ENCODE results near the gene VSTM2B. TPM values are rescaled to one million over a fixed set of nuclear protein-coding genes. Genes with fewer than 3 reads are reported as not detected.

The VSTM2B gene
- polyA plus RNA-seq, 1 donor (not counting 4 experiments of a cell fraction or from before 2014, with no cell fraction given) = not detected

DNA sequence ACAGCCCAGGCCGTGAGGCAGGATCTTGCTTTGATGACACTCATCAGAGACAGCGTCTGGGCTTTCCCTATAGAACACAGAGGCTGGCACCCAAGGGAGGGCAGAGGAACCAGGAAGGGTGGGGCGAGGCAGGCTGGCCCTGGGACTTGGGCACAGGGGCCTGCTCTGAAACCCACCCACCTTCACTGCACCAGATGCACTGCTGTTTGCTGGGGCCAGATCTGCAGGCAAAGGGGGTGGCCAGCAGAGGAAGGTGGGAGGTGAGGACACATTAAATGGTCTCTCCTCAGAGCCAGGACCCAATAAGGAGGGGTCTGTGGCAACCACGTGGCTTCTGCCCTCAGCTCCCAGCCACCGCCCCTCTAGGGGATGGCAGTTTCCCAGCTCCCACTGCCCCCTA is 6.6 kb upstream of the VSTM2B start:
- DNase-seq (ENCODE audit: low read depth, low spot score) (no peak), FAIRE-seq (no peak)
- dilution Hi-C loops (cut with MboI; ENCODE audit: extremely low pct_ligation_motif_present, low sequenced_read_pairs) = no loop called here
- Histone ChIP-seq H3K4me1 (ENCODE audit: control insufficient read depth, extremely low read depth, insufficient read depth, low read length) (no peaks in the 10 kb centered on the region), H3K36me3 (ENCODE audit: control insufficient read depth in 2 of 2, extremely low read depth in 1 of 2, insufficient read depth in 2 of 2, low read length in 2 of 2) (no peaks in the 10 kb centered on the region), H3K9me1 (ENCODE audit: control insufficient read depth, extremely low read depth, insufficient read depth, low read length) (no peaks in the 10 kb centered on the region), H2AFZ (ENCODE audit: control insufficient read depth, low read length) (no peak overlapping the region), H3K27me3 (ENCODE audit: control insufficient read depth, extremely low read depth, insufficient read depth, low read length) (peaks cover 12% of the 10 kb centered on the region), H3K79me2 (ENCODE audit: control insufficient read depth, insufficient read depth, low read length) (no peaks in the 10 kb centered on the region), H3K9ac (ENCODE audit: control insufficient read depth, extremely low read depth, insufficient read depth, low read length) (no peak overlapping the region), H3K4me3 (ENCODE audit: control insufficient read depth in 2 of 3, extremely low read depth in 1 of 3, insufficient read depth in 2 of 3, low read depth in 1 of 3, low read length in 3 of 3) (no peak overlapping the region), H4K20me1 (ENCODE audit: control insufficient read depth, extremely low read depth, insufficient read depth, low read length) (no peaks in the 10 kb centered on the region), H3K27ac (ENCODE audit: control insufficient read depth, insufficient read depth, low read length) (no peak overlapping the region), H3K4me2 (ENCODE audit: control insufficient read depth, extremely low read depth, insufficient read depth, low read depth, low read length) (no peak overlapping the region), H3K9me3 (ENCODE audit: control insufficient read depth, low read depth, low read length) (no peaks in the 10 kb centered on the region)
- no peak for TF ChIP-seq EZH2 (IDR thresholded peaks at IDR 0.05; ENCODE audit: low read length)

DNA sequence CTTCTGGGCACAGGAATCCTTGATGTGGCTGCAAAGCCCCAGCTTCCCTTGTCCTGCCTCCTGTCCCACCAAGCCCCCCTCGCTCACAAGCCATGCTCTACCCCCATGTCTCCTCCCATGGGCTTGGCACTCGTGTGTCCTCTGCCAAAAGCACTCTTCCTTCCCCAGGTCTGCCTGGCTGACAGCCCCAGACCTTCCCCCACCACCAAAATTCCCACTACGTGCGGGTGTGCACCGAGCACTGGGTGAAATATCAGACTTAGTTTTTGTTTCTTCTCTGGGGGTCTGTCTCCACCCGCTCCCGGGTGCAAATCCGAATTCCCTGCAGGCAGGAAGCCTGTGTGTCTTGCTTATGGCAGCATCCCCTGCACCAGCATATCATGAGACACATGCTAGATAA is 5.9 kb upstream of the VSTM2B start:
- FAIRE-seq (no peak), DNase-seq (ENCODE audit: low read depth, low spot score) (no peak)
- H3K27ac ChIP-seq (ENCODE audit: control insufficient read depth, insufficient read depth, low read length) = no peak overlapping the region
- no peak overlapping the region for H2AFZ ChIP-seq (ENCODE audit: control insufficient read depth, low read length)
- H3K27me3 ChIP-seq (ENCODE audit: control insufficient read depth, extremely low read depth, insufficient read depth, low read length) = peaks cover 20% of the 10 kb centered on the region
- no peak overlapping the region for H3K9ac ChIP-seq (ENCODE audit: control insufficient read depth, extremely low read depth, insufficient read depth, low read length)
- H3K79me2 ChIP-seq (ENCODE audit: control insufficient read depth, insufficient read depth, low read length) = no peaks in the 10 kb centered on the region
- no peaks in the 10 kb centered on the region for H3K9me3 ChIP-seq (ENCODE audit: control insufficient read depth, low read depth, low read length)
- H3K4me2 ChIP-seq (ENCODE audit: control insufficient read depth, extremely low read depth, insufficient read depth, low read depth, low read length) = no peak overlapping the region
- TF ChIP-seq EZH2 (IDR thresholded peaks at IDR 0.05; ENCODE audit: low read length) = no peak
- TF ChIP-seq, protein P1, sequence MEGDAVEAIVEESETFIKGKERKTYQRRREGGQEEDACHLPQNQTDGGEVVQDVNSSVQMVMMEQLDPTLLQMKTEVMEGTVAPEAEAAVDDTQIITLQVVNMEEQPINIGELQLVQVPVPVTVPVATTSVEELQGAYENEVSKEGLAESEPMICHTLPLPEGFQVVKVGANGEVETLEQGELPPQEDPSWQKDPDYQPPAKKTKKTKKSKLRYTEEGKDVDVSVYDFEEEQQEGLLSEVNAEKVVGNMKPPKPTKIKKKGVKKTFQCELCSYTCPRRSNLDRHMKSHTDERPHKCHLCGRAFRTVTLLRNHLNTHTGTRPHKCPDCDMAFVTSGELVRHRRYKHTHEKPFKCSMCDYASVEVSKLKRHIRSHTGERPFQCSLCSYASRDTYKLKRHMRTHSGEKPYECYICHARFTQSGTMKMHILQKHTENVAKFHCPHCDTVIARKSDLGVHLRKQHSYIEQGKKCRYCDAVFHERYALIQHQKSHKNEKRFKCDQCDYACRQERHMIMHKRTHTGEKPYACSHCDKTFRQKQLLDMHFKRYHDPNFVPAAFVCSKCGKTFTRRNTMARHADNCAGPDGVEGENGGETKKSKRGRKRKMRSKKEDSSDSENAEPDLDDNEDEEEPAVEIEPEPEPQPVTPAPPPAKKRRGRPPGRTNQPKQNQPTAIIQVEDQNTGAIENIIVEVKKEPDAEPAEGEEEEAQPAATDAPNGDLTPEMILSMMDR (optimal IDR thresholded peaks at IDR 0.05 in 1 of 3, IDR thresholded peaks at IDR 0.05 in 1 of 3, conservative IDR thresholded peaks at IDR 0.05 in 1 of 3; ENCODE audit: extremely low read depth in 1 of 3, insufficient read depth in 2 of 3, low read length in 3 of 3) = no peak
- no peaks in the 10 kb centered on the region for H3K4me1 ChIP-seq (ENCODE audit: control insufficient read depth, extremely low read depth, insufficient read depth, low read length)
- dilution Hi-C loops (cut with MboI; ENCODE audit: extremely low pct_ligation_motif_present, low sequenced_read_pairs) = no loop called here
- H4K20me1 ChIP-seq (ENCODE audit: control insufficient read depth, extremely low read depth, insufficient read depth, low read length) = no peaks in the 10 kb centered on the region
- H3K4me3 ChIP-seq (ENCODE audit: control insufficient read depth in 2 of 3, extremely low read depth in 1 of 3, insufficient read depth in 2 of 3, low read depth in 1 of 3, low read length in 3 of 3) = no peak overlapping the region
- H3K9me1 ChIP-seq (ENCODE audit: control insufficient read depth, extremely low read depth, insufficient read depth, low read length) = no peaks in the 10 kb centered on the region
- no peaks in the 10 kb centered on the region for H3K36me3 ChIP-seq (ENCODE audit: control insufficient read depth in 2 of 2, extremely low read depth in 1 of 2, insufficient read depth in 2 of 2, low read length in 2 of 2)

DNA sequence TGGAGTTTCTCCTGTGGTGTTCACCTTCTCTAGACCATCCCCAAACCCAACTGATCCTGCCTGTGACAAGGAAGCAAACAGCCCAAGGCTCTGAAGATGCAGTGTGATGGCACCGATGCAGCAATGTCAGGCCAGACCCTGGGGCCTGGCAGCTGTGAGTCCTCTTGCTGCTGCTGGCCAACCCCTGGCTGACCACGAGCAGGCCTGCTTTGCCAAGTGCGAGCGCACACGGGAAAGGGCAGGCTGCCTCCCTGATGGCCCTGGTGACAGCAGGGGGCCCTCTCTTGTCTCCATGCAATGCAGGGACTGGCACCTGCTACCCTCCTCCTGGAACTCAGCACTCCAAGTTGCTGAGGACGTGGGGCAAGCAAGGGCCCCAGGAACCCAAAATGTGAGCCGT is 5.4 kb upstream of the VSTM2B start:
- Histone ChIP-seq H3K27me3 (ENCODE audit: control insufficient read depth, extremely low read depth, insufficient read depth, low read length) (peaks cover 24% of the 10 kb centered on the region), H3K4me3 (ENCODE audit: control insufficient read depth in 2 of 3, extremely low read depth in 1 of 3, insufficient read depth in 2 of 3, low read depth in 1 of 3, low read length in 3 of 3) (no peak overlapping the region), H3K9ac (ENCODE audit: control insufficient read depth, extremely low read depth, insufficient read depth, low read length) (no peak overlapping the region), H4K20me1 (ENCODE audit: control insufficient read depth, extremely low read depth, insufficient read depth, low read length) (no peaks in the 10 kb centered on the region), H3K4me2 (ENCODE audit: control insufficient read depth, extremely low read depth, insufficient read depth, low read depth, low read length) (no peak overlapping the region), H3K27ac (ENCODE audit: control insufficient read depth, insufficient read depth, low read length) (no peak overlapping the region), H3K36me3 (ENCODE audit: control insufficient read depth in 2 of 2, extremely low read depth in 1 of 2, insufficient read depth in 2 of 2, low read length in 2 of 2) (no peaks in the 10 kb centered on the region), H2AFZ (ENCODE audit: control insufficient read depth, low read length) (no peak overlapping the region), H3K4me1 (ENCODE audit: control insufficient read depth, extremely low read depth, insufficient read depth, low read length) (no peaks in the 10 kb centered on the region), H3K9me1 (ENCODE audit: control insufficient read depth, extremely low read depth, insufficient read depth, low read length) (no peaks in the 10 kb centered on the region), H3K79me2 (ENCODE audit: control insufficient read depth, insufficient read depth, low read length) (no peaks in the 10 kb centered on the region), H3K9me3 (ENCODE audit: control insufficient read depth, low read depth, low read length) (no peaks in the 10 kb centered on the region)
- dilution Hi-C loops (cut with MboI; ENCODE audit: extremely low pct_ligation_motif_present, low sequenced_read_pairs) = no loop called here
- TF ChIP-seq, protein P1 (optimal IDR thresholded peaks at IDR 0.05 in 1 of 3, IDR thresholded peaks at IDR 0.05 in 1 of 3, conservative IDR thresholded peaks at IDR 0.05 in 1 of 3; ENCODE audit: extremely low read depth in 1 of 3, insufficient read depth in 2 of 3, low read length in 3 of 3) = no peak
- TF ChIP-seq EZH2 (IDR thresholded peaks at IDR 0.05; ENCODE audit: low read length) = no peak
- no peak for DNase-seq (ENCODE audit: low read depth, low spot score)
- FAIRE-seq = no peak
